Heart right ventricle (tissue), 16 donors: ENCODE data around the gene FUBP3. TPM values are rescaled to one million over a fixed set of nuclear protein-coding genes. Genes with fewer than 3 reads are reported as not detected.

ENCODE experiments used
- ATAC-seq, 8 donors: fragments of 200-7000 bp; cut with Tn5 transposase; one replicate each; pipeline ENCODE4 v1.9.1; 2020; ENCODE audit warnings: mild to moderate bottlenecking in 8 of 8, moderate library complexity in 8 of 8, moderate number of reproducible peaks in 1 of 8
- DNase-seq, 2 donors: peaks; one replicate each; pipeline ENCODE4 v3.0.0-alpha.2; 2020
- H3K27ac ChIP-seq, 10 donors: fragments of 200-600 bp; sonication (generic) in 2 of 10; one replicate each; pipeline versions ENCODE4 v1.5.0 to v1.8.0; 2020 to 2022; ENCODE audit warnings: mild to moderate bottlenecking in 3 of 10
- H3K27me3 ChIP-seq, 7 donors: fragments of 200-600 bp; one replicate each; pipeline ENCODE4 v1.8.0; 2021 to 2022; ENCODE audit warnings: mild to moderate bottlenecking in 2 of 7
- H3K36me3 ChIP-seq, 9 donors: fragments of 200-600 bp; sonication (generic) in 1 of 9; one replicate each; pipeline versions ENCODE4 v1.5.0 to v1.8.0; 2020 to 2022; ENCODE audit warnings: mild to moderate bottlenecking in 2 of 9
- H3K4me1 ChIP-seq, 9 donors: fragments of 200-600 bp; sonication (generic) in 1 of 9; one replicate each; pipeline versions ENCODE4 v1.5.0 to v1.8.0; 2020 to 2022; ENCODE audit warnings: mild to moderate bottlenecking in 4 of 9
- H3K4me3 ChIP-seq, 10 donors: fragments of 200-600 bp; sonication (generic) in 2 of 10; one replicate each; pipeline versions ENCODE4 v1.5.0 to v1.8.0; 2020 to 2022; ENCODE audit warnings: mild to moderate bottlenecking in 7 of 10, moderate library complexity in 2 of 10
- H3K9me3 ChIP-seq, 11 donors: fragments of 200-600 bp in 10 of 11; sonication (generic) in 2 of 11; one replicate each; pipeline versions ENCODE4 v1.5.0 to v1.8.0; 2013 to 2022; ENCODE audit warnings: mild to moderate bottlenecking in 2 of 11, control low read depth in 1 of 11, moderate library complexity in 1 of 11
- WGBS, 2 donors: extraction: QIAGEN DNeasy Blood & Tissue Kit; methylation state at CpG; one replicate each; pipeline ENCODE4 v1.1.7; 2013; ENCODE audit warnings: inconsistent platforms in 1 of 2; 5-methylcytosine and 5-hydroxymethylcytosine counted together
- intact Hi-C, 10 donors: fragments of 100-400 bp; cut with DNase I; formaldehyde crosslinking; loops; one replicate each; pipeline versions ENCODE4 v1.11.1 to v1.14.2; 2022
- polyA plus RNA-seq, 2 donors: library from polyadenylated mRNA; stranded (reverse); fragments of 200-250 nt; gene quantifications; one replicate each; pipeline ENCODE4 v1.2.3, GENCODE V29; 2013
- total RNA-seq, 10 donors: library from RNA; stranded (reverse); fragmentation: NEBNext Ultra II Directional in 3 of 10; extraction: Animal tissue kit (Norgen Biotek cat#: 25700) in 3 of 10; gene quantifications; one replicate each; pipeline versions ENCODE4 v1.2.1 to v1.2.4, GENCODE V29; 2021 to 2023
- TF ChIP-seq, protein P1 (sequence below), 9 donors: fragments of 200-600 bp; sonication (generic) in 2 of 9; IDR thresholded peaks; one replicate each; pipeline versions ENCODE4 v1.5.0 to v1.8.0; 2021 to 2022; ENCODE audit warnings: antibody characterized with exemption in 9 of 9, mild to moderate bottlenecking in 5 of 9, moderate library complexity in 1 of 9
- donor health status: Arrhythmogenic right ventricular cardiomyopathy.
- donor health status: ischemic (EF 13 %, LVEDD 7.1; RV severe dilation, severe dysfunction).
- donor health status: healthy with polysubstance abuse.
- donor health status: DM: no; HTN: yes; CAD: no.
- donor health status: DM: no; HTN: no; CAD: no.
- donor health status: ischemic (EF 25% LVEDD 6.9; RV normal size, moderate dysfunction).
- donor health status: ischemic (EF 25% LVEDD 5.7; RV mildly dilated, moderate dysfunction).
- donor health status: healthy.
- donor health status: DM: yes; HTN: yes; CAD: no.
- donor health status: Ischemic cardiomyopathy.
- donor health status: ischemic (EF 35%, LVEDD 5.7; RV mildly dilated, moderate dysfunction).
- donor health status: nonischemic (EF 11% LVEDD 7.7; RV severe dilation, severe dysfunction).
- donor health status: DM: yes; HTN: yes; CAD: no.
- donor health status: PGD.
- donor health status: ischemic (EF 29% LVEDD 5.4; RV normal size, mild dysfunction).
- donor health status: nonischemic (EF 23%, LVEDD 6.1; RV moderate dilation, normal function).

The FUBP3 gene
- total and polyA plus RNA-seq, 12 donors, result 16.8 to 40.3 (median 26.9) TPM

DNA sequence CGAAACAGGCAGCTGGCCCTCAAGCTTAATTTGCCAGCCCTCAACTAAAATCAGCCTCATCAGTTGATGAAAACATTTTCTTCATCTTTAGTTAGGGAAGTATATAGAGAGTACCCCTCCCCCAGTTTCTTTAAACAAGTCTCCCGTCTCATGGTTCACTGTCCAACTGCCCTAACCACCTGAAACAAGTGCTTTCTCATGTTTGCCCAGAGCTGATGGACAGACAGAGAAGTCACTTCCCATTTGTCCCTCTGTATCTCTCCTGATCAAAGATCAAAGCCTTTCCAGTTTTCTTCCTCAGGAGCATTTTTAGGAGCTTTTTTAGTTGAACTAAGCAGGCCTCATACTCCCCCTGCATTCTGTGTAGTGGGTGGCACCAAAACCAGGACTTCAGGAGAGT is 21.7 kb downstream of the FUBP3 start:
- 59 to 64% methylated on average over 2 of the region's 2 CpGs for WGBS, 2 donors
- Histone ChIP-seq H3K27me3 (no peaks in the 10 kb centered on the region), H3K9me3 (no peaks in the 10 kb centered on the region), H3K4me1 (no peaks in the 10 kb centered on the region), H3K27ac (no peak overlapping the region), H3K4me3 (no peak overlapping the region), H3K36me3 (peaks cover 0 to 86% (median 13%) of the 10 kb centered on the region in 9 donors)
- TF ChIP-seq, protein P1, sequence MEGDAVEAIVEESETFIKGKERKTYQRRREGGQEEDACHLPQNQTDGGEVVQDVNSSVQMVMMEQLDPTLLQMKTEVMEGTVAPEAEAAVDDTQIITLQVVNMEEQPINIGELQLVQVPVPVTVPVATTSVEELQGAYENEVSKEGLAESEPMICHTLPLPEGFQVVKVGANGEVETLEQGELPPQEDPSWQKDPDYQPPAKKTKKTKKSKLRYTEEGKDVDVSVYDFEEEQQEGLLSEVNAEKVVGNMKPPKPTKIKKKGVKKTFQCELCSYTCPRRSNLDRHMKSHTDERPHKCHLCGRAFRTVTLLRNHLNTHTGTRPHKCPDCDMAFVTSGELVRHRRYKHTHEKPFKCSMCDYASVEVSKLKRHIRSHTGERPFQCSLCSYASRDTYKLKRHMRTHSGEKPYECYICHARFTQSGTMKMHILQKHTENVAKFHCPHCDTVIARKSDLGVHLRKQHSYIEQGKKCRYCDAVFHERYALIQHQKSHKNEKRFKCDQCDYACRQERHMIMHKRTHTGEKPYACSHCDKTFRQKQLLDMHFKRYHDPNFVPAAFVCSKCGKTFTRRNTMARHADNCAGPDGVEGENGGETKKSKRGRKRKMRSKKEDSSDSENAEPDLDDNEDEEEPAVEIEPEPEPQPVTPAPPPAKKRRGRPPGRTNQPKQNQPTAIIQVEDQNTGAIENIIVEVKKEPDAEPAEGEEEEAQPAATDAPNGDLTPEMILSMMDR (IDR thresholded peaks at IDR 0.05), result no peak
- intact Hi-C loops, result no loop called here
- DNase-seq, result no peak
- no peak for ATAC-seq

DNA sequence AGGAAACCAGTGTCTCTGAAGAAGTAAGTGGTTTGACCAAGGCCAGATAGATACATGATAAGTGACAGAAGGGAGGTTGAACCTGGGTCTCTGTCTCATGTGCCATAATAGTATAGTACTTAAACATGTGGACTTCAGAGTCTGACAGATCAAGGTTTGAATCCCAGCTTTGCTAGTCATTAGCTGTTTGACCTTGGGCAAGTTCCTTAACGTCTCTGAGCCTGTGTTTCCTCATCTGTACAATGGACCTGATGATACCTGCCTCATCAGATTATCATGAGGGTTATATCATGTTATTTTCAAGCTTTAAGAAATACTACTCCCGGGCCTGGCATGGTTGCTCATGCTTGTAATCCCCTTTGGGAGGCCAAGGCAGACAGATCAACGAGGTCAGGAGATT is 24.9 kb downstream of the FUBP3 start:
- no peak for DNase-seq
- ATAC-seq, result no peak
- Histone ChIP-seq H3K27ac (no peak overlapping the region), H3K4me3 (no peak overlapping the region), H3K4me1 (peaks cover 2 to 26% (median 9%) of the 10 kb centered on the region in 9 donors), H3K36me3 (peaks cover 0 to 62% (median 0%) of the 10 kb centered on the region in 9 donors), H3K9me3 (no peaks in the 10 kb centered on the region), H3K27me3 (no peaks in the 10 kb centered on the region)
- WGBS, 2 donors, result 77 to 92% methylated on average over 3 of the region's 3 CpGs
- intact Hi-C loops, result no loop called here
- TF ChIP-seq, protein P1 (IDR thresholded peaks at IDR 0.05), result no peak

DNA sequence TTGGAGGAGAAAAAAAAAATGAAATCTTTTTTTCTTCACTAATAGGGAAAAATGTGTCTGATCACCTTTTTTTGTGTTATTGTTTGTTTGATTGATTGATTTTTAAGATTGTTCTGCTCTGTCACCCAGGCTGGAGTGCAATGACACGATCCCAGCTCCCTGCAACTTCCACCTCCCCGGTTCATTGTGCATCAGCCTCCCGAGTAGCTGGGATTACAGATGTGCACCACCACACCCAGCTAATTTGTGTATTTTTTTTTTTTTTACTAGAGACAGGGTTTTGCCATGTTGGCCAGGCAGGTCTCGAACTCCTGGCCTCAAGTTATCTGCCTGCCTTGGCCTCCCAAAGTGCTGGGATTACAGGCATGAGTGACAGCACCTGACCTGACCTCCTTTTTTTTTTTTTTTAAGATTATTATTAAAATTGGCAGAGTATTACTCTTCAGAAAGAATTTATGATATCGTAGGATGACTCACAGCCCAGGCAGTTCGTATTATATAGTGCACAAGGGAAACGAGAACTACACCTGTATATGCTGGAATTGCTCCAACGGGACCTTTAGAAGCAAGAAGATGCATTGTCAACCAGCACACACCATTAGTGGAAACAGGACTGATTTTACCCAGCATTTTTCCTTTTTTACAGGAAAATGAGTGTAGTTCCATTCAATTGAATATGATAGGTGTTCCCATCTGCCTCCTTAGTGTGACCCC is 27.7 kb downstream of the FUBP3 start:
- Histone ChIP-seq H3K27ac (peak overlapping the region in 1 of 10 donors; percentile 4), H3K36me3 (peaks cover 0 to 60% (median 0%) of the 10 kb centered on the region in 9 donors)

DNA sequence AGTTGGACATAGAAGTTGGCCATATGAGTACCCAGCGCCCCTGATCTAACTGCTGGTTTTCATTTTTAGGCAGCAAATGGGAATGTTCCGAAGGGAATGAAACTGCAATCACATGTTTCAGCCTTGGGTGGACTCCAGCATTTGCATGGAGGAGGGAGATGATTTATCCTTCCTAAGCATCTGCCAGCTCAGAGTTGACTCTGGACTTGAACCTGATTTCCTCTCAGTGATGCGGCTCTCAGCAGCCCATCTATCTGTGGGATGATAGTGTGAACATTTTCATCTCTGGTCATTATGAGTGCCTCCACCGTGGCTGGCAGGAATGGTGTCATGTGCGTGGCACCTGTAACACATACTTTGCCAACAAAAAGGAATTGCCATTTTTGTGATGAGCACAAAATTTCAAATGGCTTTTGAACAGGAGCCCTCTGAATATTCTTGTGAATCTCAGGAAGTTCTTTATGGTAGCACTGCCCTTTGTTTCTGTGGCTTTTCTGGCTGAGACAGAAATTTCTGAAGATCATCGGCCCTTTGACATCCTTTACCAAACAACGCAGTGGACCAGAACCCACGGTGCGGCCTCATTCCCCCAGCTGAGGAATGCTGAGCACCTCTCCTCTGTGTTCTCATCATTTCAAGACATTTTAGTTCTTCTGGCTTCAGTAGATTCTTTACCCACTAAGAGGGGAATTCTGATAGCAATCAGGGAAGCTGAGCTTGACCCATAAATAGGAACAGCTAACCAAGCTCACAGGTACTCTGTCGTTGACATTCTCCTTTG is 28.5 kb downstream of the FUBP3 start:
- no peak for DNase-seq
- TF ChIP-seq, protein P1 (IDR thresholded peaks at IDR 0.05), result no peak
- Histone ChIP-seq H3K27ac (peak overlapping the region in 4 of 10 donors; percentile 25 to 63 (median 26)), H3K4me3 (no peak overlapping the region), H3K27me3 (no peaks in the 10 kb centered on the region), H3K36me3 (peaks cover 0 to 62% (median 6%) of the 10 kb centered on the region in 9 donors), H3K4me1 (peaks cover 6 to 50% (median 19%) of the 10 kb centered on the region in 9 donors), H3K9me3 (no peaks in the 10 kb centered on the region)
- ATAC-seq, result peak in 3 of 8 donors; percentile 6 to 31 (median 29)
- intact Hi-C loops, result no loop called here
- 68 to 72% methylated on average over 10 of the region's 10 CpGs for WGBS, 2 donors

More for the DNA sequence above, 27.7 kb downstream of the FUBP3 start:
- no peaks in the 10 kb centered on the region for H3K9me3 ChIP-seq
- H3K4me3 ChIP-seq, result no peak overlapping the region
- peaks cover 6 to 50% (median 19%) of the 10 kb centered on the region in 9 donors for H3K4me1 ChIP-seq
- ATAC-seq (peak in 1 of 8 donors; percentile 31), DNase-seq (no peak)
- 71 to 76% methylated on average over 8 of the region's 8 CpGs for WGBS, 2 donors
- H3K27me3 ChIP-seq, result no peaks in the 10 kb centered on the region
- TF ChIP-seq, protein P1 (IDR thresholded peaks at IDR 0.05), result no peak
- intact Hi-C loops, result no loop called here
